Osteoblast (primary cell): ENCODE data around the gene MAPK8IP3. TPM values are rescaled to one million over a fixed set of nuclear protein-coding genes. Genes with fewer than 3 reads are reported as not detected.

Source experiments
- DNase-seq: peaks from one replicate; pipeline ENCODE4 v3.0.0; 2011; ENCODE audit warnings: low spot score, mixed read lengths; ENCODE audit not compliant: insufficient read length; ENCODE audit errors: missing footprints
- H2AFZ ChIP-seq: 2 replicates; pipeline ENCODE4 v1.6.0; 2011; ENCODE audit warnings: mild to moderate bottlenecking, low read length
- H3K27ac ChIP-seq: 2 replicates; pipeline ENCODE4 v1.5.1; 2011; ENCODE audit warnings: mild to moderate bottlenecking, low read depth, low read length, moderate library complexity
- H3K27me3 ChIP-seq: 2 replicates; pipeline ENCODE4 v1.6.0; 2012; ENCODE audit warnings: mild to moderate bottlenecking, control low read depth, inconsistent platforms, low read length, moderate library complexity; ENCODE audit not compliant: insufficient read depth
- H3K36me3 ChIP-seq: 2 replicates; pipeline ENCODE4 v1.5.1; 2011; ENCODE audit warnings: mild to moderate bottlenecking, low read length, control low read depth, moderate library complexity; ENCODE audit not compliant: insufficient read depth
- H3K4me1 ChIP-seq: 2 replicates; pipeline ENCODE4 v1.5.1; 2011; ENCODE audit warnings: mild to moderate bottlenecking, low read length, control low read depth, moderate library complexity; ENCODE audit not compliant: insufficient read depth
- H3K4me2 ChIP-seq: 2 replicates; pipeline ENCODE4 v1.6.0; 2011; ENCODE audit warnings: mild to moderate bottlenecking, low read length; ENCODE audit not compliant: insufficient read depth
- H3K4me3 ChIP-seq: fragments of 200-600 bp; sonication (generic); 3 replicates; pipeline ENCODE4 v1.5.1; 2012; ENCODE audit warnings: mild to moderate bottlenecking, low read length, inconsistent platforms; ENCODE audit not compliant: insufficient read depth
- H3K79me2 ChIP-seq: 2 replicates; pipeline ENCODE4 v1.6.0; 2012; ENCODE audit warnings: mild to moderate bottlenecking, low read length, control low read depth, inconsistent platforms; ENCODE audit not compliant: insufficient read depth
- H3K9me3 ChIP-seq: 2 replicates; pipeline ENCODE4 v1.5.1; 2011; ENCODE audit warnings: low read depth, low read length, control low read depth
- H4K20me1 ChIP-seq: 2 replicates; pipeline ENCODE4 v1.6.0; 2012; ENCODE audit warnings: mild to moderate bottlenecking, low read length, control low read depth; ENCODE audit not compliant: insufficient read depth
- total RNA-seq: library from RNA; depleted of rRNA; stranded (reverse); fragments of >200 nt; gene quantifications from 2 replicates; pipeline ENCODE4 v1.2.3, GENCODE V29; 2012
- TF ChIP-seq, protein P1 (sequence below): IDR thresholded peaks from 2 replicates; pipeline ENCODE4 v1.5.1; 2011; ENCODE audit warnings: mild to moderate bottlenecking, low read depth, low read length, moderate library complexity; ENCODE audit errors: extremely low read depth

MAPK8IP3 gene
- total RNA-seq, 1 donor, result 64.1 TPM

DNA sequence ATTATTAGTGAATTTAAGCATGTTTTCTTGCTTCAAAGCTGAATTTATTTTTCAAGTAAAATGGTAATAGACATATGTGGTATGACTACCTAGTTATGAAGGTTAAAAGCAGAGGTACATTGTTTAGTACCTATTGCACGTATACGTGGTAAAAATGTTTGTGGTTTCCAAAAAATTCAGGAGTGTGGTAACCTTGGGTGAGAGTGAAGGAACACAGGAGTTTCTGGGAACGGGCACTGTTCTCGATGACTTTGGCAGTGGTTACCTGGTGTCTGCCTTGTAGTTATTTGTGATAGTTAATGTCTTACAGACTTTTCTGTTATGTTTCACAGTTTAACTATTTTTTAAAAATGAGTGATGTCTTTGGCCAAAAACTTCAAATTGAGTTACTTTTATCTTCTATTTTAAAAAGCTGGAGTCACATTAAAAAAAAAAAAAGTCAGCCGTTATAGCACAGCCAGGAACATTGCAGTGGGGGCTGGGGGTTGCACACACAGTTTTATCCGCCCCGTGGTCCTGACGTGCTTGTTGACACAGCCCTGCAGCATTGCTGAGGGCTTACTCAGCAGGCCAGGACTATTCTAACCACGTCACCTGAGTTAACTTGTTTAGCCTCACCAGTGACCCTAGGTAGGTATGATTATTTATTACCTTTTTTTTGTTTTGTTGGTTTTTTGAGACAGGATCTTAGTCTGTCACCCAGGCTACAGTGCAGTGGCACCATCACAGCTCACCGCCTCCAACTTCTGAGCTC lies 17.0 kb upstream of the MAPK8IP3 start:
- no peaks in the 10 kb centered on the region for H3K27me3 ChIP-seq
- no peak overlapping the region for H2AFZ ChIP-seq
- H3K4me2 ChIP-seq, result no peak overlapping the region
- no peak overlapping the region for H3K4me3 ChIP-seq
- TF ChIP-seq, protein P1, sequence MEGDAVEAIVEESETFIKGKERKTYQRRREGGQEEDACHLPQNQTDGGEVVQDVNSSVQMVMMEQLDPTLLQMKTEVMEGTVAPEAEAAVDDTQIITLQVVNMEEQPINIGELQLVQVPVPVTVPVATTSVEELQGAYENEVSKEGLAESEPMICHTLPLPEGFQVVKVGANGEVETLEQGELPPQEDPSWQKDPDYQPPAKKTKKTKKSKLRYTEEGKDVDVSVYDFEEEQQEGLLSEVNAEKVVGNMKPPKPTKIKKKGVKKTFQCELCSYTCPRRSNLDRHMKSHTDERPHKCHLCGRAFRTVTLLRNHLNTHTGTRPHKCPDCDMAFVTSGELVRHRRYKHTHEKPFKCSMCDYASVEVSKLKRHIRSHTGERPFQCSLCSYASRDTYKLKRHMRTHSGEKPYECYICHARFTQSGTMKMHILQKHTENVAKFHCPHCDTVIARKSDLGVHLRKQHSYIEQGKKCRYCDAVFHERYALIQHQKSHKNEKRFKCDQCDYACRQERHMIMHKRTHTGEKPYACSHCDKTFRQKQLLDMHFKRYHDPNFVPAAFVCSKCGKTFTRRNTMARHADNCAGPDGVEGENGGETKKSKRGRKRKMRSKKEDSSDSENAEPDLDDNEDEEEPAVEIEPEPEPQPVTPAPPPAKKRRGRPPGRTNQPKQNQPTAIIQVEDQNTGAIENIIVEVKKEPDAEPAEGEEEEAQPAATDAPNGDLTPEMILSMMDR, result no peak
- no peak for DNase-seq
- no peaks in the 10 kb centered on the region for H3K9me3 ChIP-seq
- H3K36me3 ChIP-seq, result peaks cover 54% of the 10 kb centered on the region
- H4K20me1 ChIP-seq, result peaks cover 3% of the 10 kb centered on the region
- H3K4me1 ChIP-seq, result peaks cover 28% of the 10 kb centered on the region
- peaks cover 77% of the 10 kb centered on the region for H3K79me2 ChIP-seq
- H3K27ac ChIP-seq, result peak overlapping the region; percentile 58

DNA sequence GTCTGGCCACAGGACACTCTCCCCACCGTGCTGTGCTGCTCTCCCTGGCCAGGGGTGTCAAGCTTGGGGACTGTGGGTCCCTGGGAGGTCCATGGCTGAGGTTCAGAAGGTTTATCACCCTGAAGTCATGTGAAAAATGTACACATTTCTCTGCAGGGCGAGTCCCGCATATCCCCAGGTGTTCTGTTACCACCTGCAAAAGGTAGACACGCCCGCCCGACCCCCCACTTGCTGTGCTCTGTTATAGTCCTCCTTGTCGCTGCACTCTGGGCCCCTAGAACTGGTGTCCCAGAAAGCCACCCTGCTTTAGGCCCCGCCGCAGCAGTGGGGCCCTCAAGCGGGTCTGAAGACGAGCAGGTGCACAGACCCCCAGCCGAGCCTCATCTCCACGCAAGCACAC lies 16.1 kb upstream of the MAPK8IP3 start:
- TF ChIP-seq, protein P1, result no peak
- H3K9me3 ChIP-seq, result no peaks in the 10 kb centered on the region
- no peak overlapping the region for H3K4me2 ChIP-seq
- H3K36me3 ChIP-seq, result peaks cover 59% of the 10 kb centered on the region
- no peak overlapping the region for H3K4me3 ChIP-seq
- DNase-seq, result no peak
- peaks cover 71% of the 10 kb centered on the region for H3K79me2 ChIP-seq
- H3K27ac ChIP-seq, result peak overlapping the region; percentile 58
- peaks cover 3% of the 10 kb centered on the region for H4K20me1 ChIP-seq
- H3K4me1 ChIP-seq, result peaks cover 28% of the 10 kb centered on the region
- H2AFZ ChIP-seq, result no peak overlapping the region
- no peaks in the 10 kb centered on the region for H3K27me3 ChIP-seq

DNA sequence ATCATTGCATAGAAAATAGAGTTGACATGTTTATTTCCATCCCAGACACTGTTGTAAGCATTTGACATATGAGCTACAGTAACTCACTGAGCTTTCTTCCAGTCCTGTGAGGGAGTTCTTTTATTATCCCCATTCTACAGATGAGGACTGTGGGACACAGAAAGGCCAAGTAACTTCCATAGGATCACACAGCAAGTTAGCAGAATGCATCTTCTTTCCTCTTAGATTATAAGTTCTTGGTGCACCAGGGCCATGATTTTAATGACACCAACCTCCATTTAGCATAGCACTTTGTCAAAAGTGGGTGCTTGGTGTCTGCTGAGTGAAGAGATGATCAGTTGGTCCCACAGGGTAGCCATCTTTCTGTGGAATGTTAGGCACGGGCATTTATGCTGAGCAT lies 15.2 kb upstream of the MAPK8IP3 start:
- Histone ChIP-seq H2AFZ (no peak overlapping the region), H3K9me3 (no peaks in the 10 kb centered on the region), H3K4me2 (no peak overlapping the region), H3K36me3 (peaks cover 53% of the 10 kb centered on the region), H3K27me3 (no peaks in the 10 kb centered on the region), H3K27ac (peak overlapping the region; percentile 77), H3K4me3 (no peak overlapping the region), H3K4me1 (peaks cover 28% of the 10 kb centered on the region), H4K20me1 (peaks cover 3% of the 10 kb centered on the region), H3K79me2 (peaks cover 64% of the 10 kb centered on the region)
- DNase-seq, result no peak
- TF ChIP-seq, protein P1, result no peak

DNA sequence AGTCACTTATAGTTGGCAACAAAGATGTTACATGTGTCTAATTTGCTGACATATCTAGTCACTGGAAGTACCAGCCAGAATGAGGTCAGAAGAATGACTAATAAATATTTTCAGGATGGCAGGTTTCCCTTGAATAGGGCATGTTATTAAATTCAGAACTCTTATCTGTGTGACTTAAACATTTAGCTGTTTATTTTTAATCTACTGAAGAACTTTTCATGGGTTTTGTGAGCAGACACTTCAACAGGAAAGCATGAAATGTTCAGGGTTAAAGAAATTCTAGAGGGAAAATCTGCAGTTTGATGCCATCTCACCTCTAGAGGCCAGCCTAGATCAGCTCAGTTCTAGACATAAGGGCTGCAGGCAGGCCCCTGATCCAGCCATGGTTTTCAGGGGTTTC lies 14.7 kb upstream of the MAPK8IP3 start:
- Histone ChIP-seq H3K4me2 (peak overlapping the region; percentile 16), H3K9me3 (no peaks in the 10 kb centered on the region), H3K4me3 (no peak overlapping the region), H3K79me2 (peaks cover 63% of the 10 kb centered on the region), H3K36me3 (peaks cover 51% of the 10 kb centered on the region), H3K27ac (peak overlapping the region; percentile 77), H2AFZ (no peak overlapping the region), H3K4me1 (peaks cover 28% of the 10 kb centered on the region), H3K27me3 (no peaks in the 10 kb centered on the region), H4K20me1 (peaks cover 3% of the 10 kb centered on the region)
- TF ChIP-seq, protein P1, result peak; percentile 44
- no peak for DNase-seq
